Measurements from ENCODE around the gene DDX41. TPM values are rescaled to one million over a fixed set of nuclear protein-coding genes. Genes with fewer than 3 reads are reported as not detected.

DDX41 gene
- total and polyA plus RNA-seq, 10 of the 15 experiments (the other 5 are each of a cell fraction or from before 2014, with no cell fraction given): 32.7 to 215 (median 93.6) TPM

GRCh38 chr5:177500685-177501522, 15.9 kb downstream of the DDX41 start (continued):
- TF ChIP-seq CUX1 (IDR thresholded peaks at IDR 0.05; ENCODE audit: insufficient replicate concordance, low read depth, low read length): no peak
- TF ChIP-seq PAX8 (IDR thresholded peaks at IDR 0.05): no peak
- no peak for TF ChIP-seq REST (IDR thresholded peaks at IDR 0.05; ENCODE audit: low read depth, low read length)
- TF ChIP-seq ZBTB33 (IDR thresholded peaks at IDR 0.05): no peak
- no peak for TF ChIP-seq ZNF274 (IDR thresholded peaks at IDR 0.05; ENCODE audit: insufficient read depth, insufficient read length)
- no peak for TF ChIP-seq CBX5 (IDR thresholded peaks at IDR 0.05; ENCODE audit: low read depth)
- peak; percentile 21; the same call in 1 of the 2 replicates for TF ChIP-seq DPF2 (IDR thresholded peaks at IDR 0.05)
- 0 out of 4 replicates have a peak, but pooled peaks of 1 of the 2 experiments have one; percentile 28 for TF ChIP-seq SRF (IDR thresholded peaks at IDR 0.05; ENCODE audit: low read depth in 2 of 2, low read length in 2 of 2)
- no peak for TF ChIP-seq SPI1 (IDR thresholded peaks at IDR 0.05; ENCODE audit: borderline replicate concordance, insufficient read depth, low read depth, low read length)
- no peak for TF ChIP-seq SIX5 (IDR thresholded peaks at IDR 0.05; ENCODE audit: low read depth, low read length, severe bottlenecking)
- peak in 1 of 2 experiments; percentile 15; a peak in 1 of 4 replicates for TF ChIP-seq BHLHE40 (IDR thresholded peaks at IDR 0.05; ENCODE audit: borderline replicate concordance in 1 of 2, low read depth in 2 of 2, low read length in 1 of 2)
- no peak for TF ChIP-seq WRNIP1 (IDR thresholded peaks at IDR 0.05; ENCODE audit: borderline replicate concordance, low read depth, low read length)
- TF ChIP-seq HDGF (IDR thresholded peaks at IDR 0.05): no peak
- TF ChIP-seq ZZZ3 (IDR thresholded peaks at IDR 0.05; ENCODE audit: control insufficient read depth, insufficient read length, low read depth): no peak
- TF ChIP-seq CHD1 (IDR thresholded peaks at IDR 0.05; ENCODE audit: low read depth, low read length): no peak
- no peak for TF ChIP-seq HDAC6 (IDR thresholded peaks at IDR 0.05; ENCODE audit: unreplicated experiment)

Measured in GM12878 (cell line).